Activated CD4-positive, CD25-positive, alpha-beta regulatory T cell treated with anti-CD3 and anti-CD28 coated beads, Interleukin-2, amount 50 U/mL, for 72 hours (primary cell): ENCODE data around the gene ITSN1.

Experiments
- DNase-seq: peaks from one replicate; pipeline ENCODE4 v3.0.0; 2021

ITSN1 gene

GRCh38 chr21:33733601-33734000 lies 91.3 kb downstream of the ITSN1 start:
- no peak for DNase-seq

- DNase-seq: no peak
Observed at GRCh38 chr21:33734291-33734690, 92.0 kb downstream of the ITSN1 start.

GRCh38 chr21:33734818-33735217 lies 92.5 kb downstream of the ITSN1 start:
- DNase-seq: no peak

- DNase-seq: no peak
Observed at GRCh38 chr21:33736569-33736968, 94.3 kb downstream of the ITSN1 start.

GRCh38 chr21:33739701-33740100 lies 97.4 kb downstream of the ITSN1 start:
- DNase-seq: no peak

- DNase-seq: no peak
Observed at GRCh38 chr21:33747420-33747819, 105.1 kb downstream of the ITSN1 start.

- DNase-seq: no peak
Observed at GRCh38 chr21:33748903-33749302, 106.6 kb downstream of the ITSN1 start.

GRCh38 chr21:33750017-33750416 lies 107.7 kb downstream of the ITSN1 start:
- DNase-seq: no peak

- no peak for DNase-seq
Observed at GRCh38 chr21:33751120-33751519, 108.8 kb downstream of the ITSN1 start.

GRCh38 chr21:33751533-33751932 lies 109.2 kb downstream of the ITSN1 start:
- DNase-seq: no peak

GRCh38 chr21:33752260-33752659 lies 110.0 kb downstream of the ITSN1 start:
- DNase-seq: no peak

GRCh38 chr21:33753886-33754285 lies 111.6 kb downstream of the ITSN1 start:
- DNase-seq: no peak

- no peak for DNase-seq
Observed at GRCh38 chr21:33754481-33754880, 112.2 kb downstream of the ITSN1 start.

GRCh38 chr21:33755354-33755753 lies 113.1 kb downstream of the ITSN1 start:
- no peak for DNase-seq

GRCh38 chr21:33760641-33761440 lies 118.5 kb downstream of the ITSN1 start:
- DNase-seq: no peak

GRCh38 chr21:33761441-33762036 lies 119.2 kb downstream of the ITSN1 start:
- DNase-seq: no peak

GRCh38 chr21:33762803-33763581 lies 120.7 kb downstream of the ITSN1 start:
- no peak for DNase-seq

- no peak for DNase-seq
Observed at GRCh38 chr21:33763582-33763899, 121.2 kb downstream of the ITSN1 start.

- no peak for DNase-seq
Observed at GRCh38 chr21:33767236-33767635, 124.9 kb downstream of the ITSN1 start.

GRCh38 chr21:33767960-33768359 lies 125.7 kb downstream of the ITSN1 start:
- no peak for DNase-seq

- no peak for DNase-seq
Observed at GRCh38 chr21:33769057-33769456, 126.8 kb downstream of the ITSN1 start.

- DNase-seq: no peak
Observed at GRCh38 chr21:33770542-33770941, 128.2 kb downstream of the ITSN1 start.

GRCh38 chr21:33771976-33772375 lies 129.7 kb downstream of the ITSN1 start:
- DNase-seq: no peak

- DNase-seq: no peak
Observed at GRCh38 chr21:33774551-33774950, 132.2 kb downstream of the ITSN1 start.
